GM18507 (cell line): ENCODE data around the gene CXXC4.
A peak's percentile ranks its signal among the peaks of the same experiment; 100 is the strongest.

Source experiments
- DNase-seq: peaks from one replicate; pipeline ENCODE4 v3.0.0; 2011; ENCODE audit warnings: low read depth; ENCODE audit not compliant: insufficient read length; ENCODE audit errors: extremely low spot score
- FAIRE-seq: peaks from 2 replicates; lab custom pipeline; 2011; peaks lifted over from hg19 to GRCh38; lab: Jason Lieb, UNC

Gene CXXC4

GRCh38 chr4:104494822-104495559, at the start of gene CXXC4:
Gene CXXC4 (minus strand): TSS chr4:104494894. CDS start chr4:104491802, 3,092 bp downstream.
- no peak for DNase-seq
- FAIRE-seq: peak; percentile 67

GRCh38 chr4:104533156-104533555, 38.5 kb upstream of the CXXC4 start:
- DNase-seq (no peak), FAIRE-seq (no peak)

- DNase-seq (no peak), FAIRE-seq (no peak)
These were observed 38.0 kb upstream of the CXXC4 start for GRCh38 chr4:104532677-104533076.

GRCh38 chr4:104531390-104531789, 36.7 kb upstream of the CXXC4 start:
- DNase-seq (no peak), FAIRE-seq (no peak)

GRCh38 chr4:104530426-104530825, 35.7 kb upstream of the CXXC4 start:
- no peak for DNase-seq
- FAIRE-seq: no peak

- no peak for FAIRE-seq
These were observed 29.9 kb upstream of the CXXC4 start for GRCh38 chr4:104524591-104524990.

GRCh38 chr4:104524026-104524425, 29.3 kb upstream of the CXXC4 start:
- DNase-seq (no peak), FAIRE-seq (no peak)

More at GRCh38 chr4:104524591-104524990, 29.9 kb upstream of the CXXC4 start:
- no peak for DNase-seq

- FAIRE-seq (peak; percentile 86), DNase-seq (peak; percentile 3)
These were observed 24.9 kb upstream of the CXXC4 start for GRCh38 chr4:104519588-104519987.

GRCh38 chr4:104516884-104517283, 22.2 kb upstream of the CXXC4 start:
- DNase-seq (no peak), FAIRE-seq (no peak)

GRCh38 chr4:104508224-104508623, 13.5 kb upstream of the CXXC4 start:
- DNase-seq (no peak), FAIRE-seq (no peak)

GRCh38 chr4:104507112-104507511, 12.4 kb upstream of the CXXC4 start:
- no peak for FAIRE-seq

GRCh38 chr4:104504536-104504935, 9.8 kb upstream of the CXXC4 start:
- FAIRE-seq (no peak), DNase-seq (no peak)

More at GRCh38 chr4:104507112-104507511, 12.4 kb upstream of the CXXC4 start:
- no peak for DNase-seq

GRCh38 chr4:104502471-104502870, 7.8 kb upstream of the CXXC4 start:
- FAIRE-seq: no peak
- no peak for DNase-seq

- DNase-seq (no peak), FAIRE-seq (no peak)
These were observed 6.6 kb upstream of the CXXC4 start for GRCh38 chr4:104501290-104501689.

- DNase-seq (no peak), FAIRE-seq (no peak)
These were observed 5.7 kb upstream of the CXXC4 start for GRCh38 chr4:104500442-104500841.

GRCh38 chr4:104494185-104494584, 509 bp downstream of the CXXC4 start:
- DNase-seq (no peak), FAIRE-seq (no peak)

GRCh38 chr4:104493081-104493831, 1.4 kb downstream of the CXXC4 start:
- DNase-seq (no peak), FAIRE-seq (no peak)

GRCh38 chr4:104492183-104492771, 2.4 kb downstream of the CXXC4 start:
- DNase-seq: no peak
- peak; percentile 86 for FAIRE-seq

- FAIRE-seq (no peak), DNase-seq (no peak)
These were observed 3.1 kb downstream of the CXXC4 start for GRCh38 chr4:104491481-104492182.
